Raji (cell line): Measurements from ENCODE around the gene ZNF335.

Source experiments
- POLR2A ChIP-seq: IDR thresholded peaks from 2 replicates; pipeline ENCODE4 v1.6.1; 2011; ENCODE audit warnings: low read depth, low read length, control low read depth; ENCODE audit not compliant: insufficient read depth

The ZNF335 gene

DNA sequence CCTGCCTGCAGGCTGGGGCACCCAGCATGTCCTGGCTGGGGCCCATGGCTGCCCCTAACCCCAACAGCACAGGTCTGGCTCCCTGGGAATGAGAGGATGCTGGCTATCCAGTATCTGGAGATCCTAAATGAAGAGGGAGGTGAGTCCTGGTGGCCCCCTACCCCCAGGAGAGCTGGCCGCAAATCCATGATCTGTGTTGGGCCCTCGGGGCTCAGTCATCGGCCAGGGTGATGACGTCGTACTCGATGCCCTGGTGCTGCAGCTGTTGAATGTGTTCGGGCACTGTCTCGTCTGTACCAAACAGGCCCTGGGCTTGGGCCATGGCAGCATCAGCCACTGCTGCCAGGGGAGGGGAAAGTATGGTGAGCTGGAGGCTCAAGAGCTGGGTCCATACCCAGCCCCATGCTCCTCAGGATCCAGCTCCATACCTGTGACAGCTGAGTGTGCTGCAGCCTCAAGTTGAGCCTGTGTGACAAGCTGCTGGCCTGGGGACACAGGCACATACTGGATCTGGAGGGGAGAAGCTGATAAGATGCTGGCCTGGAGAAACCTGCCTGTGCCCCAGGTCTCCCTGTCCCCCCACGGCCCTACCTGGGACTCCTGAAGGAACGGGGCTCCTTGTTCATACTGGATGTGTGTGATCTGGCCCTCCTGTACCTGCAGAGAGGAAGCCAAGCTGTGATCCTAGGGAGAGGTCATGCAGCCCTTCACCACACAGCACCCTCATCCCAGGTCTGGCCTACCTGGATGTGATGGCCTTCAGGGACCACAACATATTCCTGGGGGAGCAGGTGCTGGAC is 23.1 kb downstream of the ZNF335 start:
- TF ChIP-seq POLR2A: 0 out of 2 replicates have a peak, but pooled peaks have one; percentile 5

DNA sequence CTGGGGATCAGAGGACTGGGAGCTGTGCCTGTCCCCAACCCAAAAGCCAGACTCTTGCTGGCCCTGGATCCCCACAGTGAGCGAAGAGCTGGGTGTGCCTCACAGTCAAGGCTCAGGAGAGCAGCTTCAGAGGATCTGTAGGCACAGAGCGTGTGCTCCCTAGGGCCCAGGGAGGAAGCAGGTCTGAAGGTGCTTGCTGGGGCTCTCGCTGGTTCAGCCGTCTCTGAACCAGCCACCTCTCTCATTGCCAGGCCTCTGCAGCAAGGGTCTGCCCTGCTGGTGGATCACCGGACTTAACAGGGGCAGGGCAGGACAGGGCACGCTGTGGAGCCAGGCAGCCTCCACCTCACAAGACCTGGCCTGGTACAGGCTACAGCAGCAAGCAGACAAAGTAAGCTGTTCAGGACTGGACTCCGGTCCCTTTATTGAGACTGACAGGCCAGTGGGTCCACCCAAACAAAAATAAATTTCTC is 23.7 kb downstream of the ZNF335 start:
- TF ChIP-seq POLR2A: no peak; the same call in 1 of the 2 replicates

DNA sequence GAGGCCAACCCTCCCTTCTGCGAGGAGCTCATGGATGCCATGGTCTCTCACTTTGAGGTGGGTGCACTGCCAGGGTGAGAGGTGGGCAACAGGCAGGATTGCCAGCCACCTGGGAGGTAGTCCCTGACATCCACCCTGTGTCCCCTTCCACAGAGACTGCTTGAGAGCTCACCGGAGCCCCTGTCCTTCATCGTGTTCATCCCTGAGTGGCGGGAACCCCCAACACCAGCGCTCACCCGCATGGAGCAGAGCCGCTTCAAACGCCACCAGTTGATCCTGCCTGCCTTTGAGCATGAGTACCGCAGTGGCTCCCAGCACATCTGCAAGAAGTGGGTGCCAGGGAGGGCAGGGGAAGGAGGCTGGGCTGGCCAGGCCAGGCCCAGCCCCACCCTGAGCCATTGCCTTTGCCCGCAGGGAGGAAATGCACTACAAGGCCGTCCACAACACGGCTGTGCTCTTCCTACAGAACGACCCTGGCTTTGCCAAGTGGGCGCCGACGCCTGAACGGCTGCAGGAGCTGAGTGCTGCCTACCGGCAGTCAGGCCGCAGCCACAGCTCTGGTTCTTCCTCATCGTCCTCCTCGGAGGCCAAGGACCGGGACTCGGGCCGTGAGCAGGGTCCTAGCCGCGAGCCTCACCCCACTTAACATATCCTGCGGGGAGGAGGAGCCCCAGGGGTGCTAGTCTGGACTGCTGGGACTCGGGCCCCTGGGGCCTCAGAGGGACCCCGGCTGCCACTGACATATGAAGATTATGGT is 24.7 kb downstream of the ZNF335 start:
- TF ChIP-seq POLR2A: no peak

DNA sequence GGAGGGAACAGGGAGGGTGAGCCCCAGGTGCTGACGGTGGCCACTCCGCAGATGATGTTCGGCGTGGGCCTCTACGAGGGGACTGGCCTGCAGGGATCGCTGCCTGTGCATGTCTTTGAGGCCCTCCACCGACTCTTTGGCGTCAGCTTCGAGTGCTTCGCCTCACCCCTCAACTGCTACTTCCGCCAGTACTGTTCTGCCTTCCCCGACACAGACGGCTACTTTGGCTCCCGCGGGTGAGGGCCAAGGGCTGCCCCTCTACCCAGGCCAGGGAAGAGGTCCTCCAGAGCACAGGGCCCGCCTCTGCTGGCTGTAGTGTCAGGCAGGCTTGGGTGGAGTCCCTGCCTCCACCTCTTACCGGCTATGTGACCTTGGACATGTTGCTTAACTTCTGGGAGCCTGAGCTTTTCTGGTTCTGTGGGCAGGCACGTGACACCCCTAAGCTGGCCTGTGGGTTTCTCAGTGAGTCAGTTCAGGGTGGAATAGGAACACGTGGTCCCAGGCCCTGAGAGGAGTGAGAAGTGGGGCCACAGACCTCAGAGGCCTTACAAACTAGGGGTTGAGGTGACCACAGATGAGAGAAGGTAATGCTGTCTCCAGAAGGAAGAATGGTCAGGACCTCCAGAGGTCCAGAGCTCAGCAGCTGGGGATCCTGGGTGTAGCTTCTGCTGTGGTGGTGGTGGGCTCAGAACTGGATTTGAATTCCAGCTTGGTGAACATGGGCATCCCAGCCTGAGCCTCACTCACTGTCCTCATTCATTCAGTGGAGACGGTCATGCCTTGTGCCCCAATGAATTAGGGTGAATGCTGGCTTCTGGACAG is 25.6 kb downstream of the ZNF335 start:
- no peak for TF ChIP-seq POLR2A

DNA sequence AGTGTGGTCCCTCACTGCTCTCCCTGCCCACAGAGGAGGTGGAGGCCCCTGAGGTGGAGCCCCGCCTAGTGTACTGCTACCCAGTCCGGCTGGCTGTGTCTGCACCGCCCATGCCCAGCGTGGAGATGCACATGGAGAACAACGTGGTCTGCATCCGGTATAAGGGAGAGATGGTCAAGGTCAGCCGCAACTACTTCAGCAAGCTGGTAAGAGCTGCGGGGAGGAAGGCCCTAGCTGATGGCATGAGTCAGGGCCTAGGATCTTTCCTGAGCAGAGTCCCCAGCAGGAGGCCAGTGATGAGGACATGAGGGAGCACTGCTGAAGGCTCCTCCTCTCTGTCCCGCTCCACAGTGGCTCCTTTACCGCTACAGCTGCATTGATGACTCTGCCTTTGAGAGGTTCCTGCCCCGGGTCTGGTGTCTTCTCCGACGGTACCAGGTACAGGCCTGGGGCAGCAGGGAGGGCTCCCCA is 26.3 kb downstream of the ZNF335 start:
- TF ChIP-seq POLR2A: no peak

DNA sequence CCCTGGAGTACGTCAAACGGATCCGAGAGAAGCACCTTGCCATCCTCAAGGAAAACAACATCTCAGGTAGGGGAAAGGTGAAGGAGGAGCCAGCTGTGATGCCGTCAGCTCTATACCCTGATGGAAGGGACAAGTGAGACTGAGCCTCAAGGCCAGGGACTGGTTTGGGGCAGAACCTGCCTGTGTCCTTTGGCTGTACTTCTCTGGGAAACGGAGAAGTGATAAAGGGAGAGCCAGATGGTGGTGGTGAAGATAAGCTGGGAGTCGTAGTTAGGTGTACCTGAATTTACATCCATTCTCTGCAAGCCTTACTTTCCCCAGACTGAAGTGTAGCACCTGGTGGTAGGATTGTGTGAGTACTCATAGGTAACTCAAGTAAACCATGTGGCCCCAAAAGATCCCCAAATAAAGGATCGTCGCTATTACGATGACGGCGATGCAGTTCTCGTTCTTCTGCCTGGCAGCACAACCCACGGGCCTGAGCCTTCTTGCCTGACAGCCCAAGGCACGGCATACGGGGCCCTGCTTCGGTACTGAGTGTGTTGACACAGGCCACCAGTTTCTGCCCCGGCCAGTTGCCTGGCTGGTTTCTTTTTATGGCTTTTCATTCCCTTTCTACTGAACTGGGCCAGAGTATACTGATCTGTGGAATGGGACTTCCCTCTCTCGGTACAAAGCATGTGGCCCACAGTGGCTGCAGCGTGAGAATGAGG is 26.9 kb downstream of the ZNF335 start:
- TF ChIP-seq POLR2A: no peak

DNA sequence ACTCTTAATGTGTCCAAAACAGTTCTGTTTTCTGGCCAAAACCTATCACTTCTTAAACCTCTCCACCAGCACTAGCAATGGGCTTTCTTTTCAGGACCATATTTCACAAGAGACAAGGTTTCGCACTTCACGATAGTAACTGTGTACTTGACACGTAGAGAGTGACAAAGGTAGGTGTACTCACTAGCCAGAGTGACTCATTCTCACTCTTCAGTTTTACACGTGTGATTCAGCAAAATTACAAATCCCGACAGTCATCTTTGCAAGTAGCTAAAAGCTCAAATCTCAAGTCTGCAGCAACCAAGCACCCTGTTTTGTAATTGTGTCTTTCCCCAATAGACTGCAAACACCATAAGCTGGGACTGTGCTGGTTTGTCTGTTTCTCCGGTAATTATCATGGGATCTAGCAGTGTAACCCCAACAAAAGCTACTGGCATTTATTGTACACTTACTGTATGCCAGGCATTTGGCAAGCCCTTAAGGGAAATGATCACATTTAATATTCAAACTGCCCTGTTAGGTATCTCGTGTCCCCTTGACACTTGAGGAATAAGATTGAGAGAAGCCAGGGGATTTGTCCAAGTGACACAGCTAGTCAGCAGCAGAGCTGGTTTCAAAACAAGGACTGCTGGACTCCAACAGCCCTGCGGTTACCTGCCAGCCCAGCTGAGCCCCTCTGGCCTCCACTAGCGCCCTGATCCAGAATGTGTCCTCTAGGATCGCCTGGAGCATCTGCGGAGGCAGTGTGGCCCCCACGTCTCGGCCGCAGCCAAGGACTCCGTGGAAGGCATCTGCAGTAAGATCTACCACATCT is 27.6 kb downstream of the ZNF335 start:
- no peak for TF ChIP-seq POLR2A

DNA sequence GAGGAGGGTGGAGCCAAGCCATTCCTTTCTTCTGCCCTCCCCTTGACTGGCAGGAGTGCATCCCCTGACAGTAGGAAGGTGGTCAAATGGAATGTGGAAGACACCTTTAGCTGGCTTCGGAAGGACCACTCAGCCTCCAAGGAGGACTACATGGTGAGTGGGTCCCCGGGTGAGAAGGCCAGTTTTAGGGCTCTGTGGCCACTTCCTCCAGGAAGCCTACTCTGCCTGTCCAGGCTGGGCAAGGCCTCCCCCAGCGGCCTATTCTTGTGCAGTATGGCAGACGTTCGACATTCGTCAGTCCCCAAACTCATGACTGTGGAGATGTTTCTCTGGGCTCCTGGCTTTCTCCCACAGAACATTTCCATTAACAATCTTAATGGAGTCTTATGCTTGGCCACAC is 28.4 kb downstream of the ZNF335 start:
- TF ChIP-seq POLR2A: no peak

DNA sequence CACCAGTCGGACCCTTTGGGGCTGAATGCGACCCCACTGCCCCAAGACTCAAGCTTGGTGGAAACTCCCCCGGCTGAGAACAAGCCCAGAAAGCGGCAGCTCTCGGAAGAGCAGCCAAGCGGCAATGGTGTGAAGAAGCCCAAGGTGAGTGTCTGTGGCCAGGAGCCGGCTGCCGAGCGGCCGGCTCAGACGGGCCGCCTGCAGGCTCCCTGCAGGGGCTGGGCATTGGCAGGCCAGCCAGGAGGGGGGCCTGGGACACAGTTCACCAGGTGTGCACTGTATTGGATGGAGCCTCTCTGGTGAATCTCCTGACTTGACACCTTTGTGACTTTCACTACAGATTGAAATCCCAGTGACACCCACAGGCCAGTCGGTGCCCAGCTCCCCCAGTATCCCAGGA is 31.5 kb downstream of the ZNF335 start:
- no peak for TF ChIP-seq POLR2A

DNA sequence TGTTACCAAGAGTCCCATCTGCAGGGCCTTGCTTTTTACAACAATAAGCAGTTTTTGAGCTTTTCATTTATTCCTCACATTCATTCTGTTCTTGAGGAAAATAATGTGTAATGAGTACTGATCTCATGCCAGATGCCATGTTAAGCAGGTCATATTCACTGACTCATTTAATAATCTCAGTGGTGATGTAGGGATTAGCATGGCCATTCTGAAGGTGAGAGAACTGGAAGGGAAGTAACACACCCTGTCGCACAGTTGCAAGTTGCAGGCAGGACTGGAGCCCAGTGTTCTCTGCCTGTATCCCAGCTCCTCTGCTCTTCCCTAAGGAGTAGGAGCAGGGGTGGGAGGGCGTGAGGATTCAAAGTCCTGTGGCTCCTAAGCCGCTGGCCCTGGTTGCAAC is 31.9 kb downstream of the ZNF335 start:
- no peak for TF ChIP-seq POLR2A

DNA sequence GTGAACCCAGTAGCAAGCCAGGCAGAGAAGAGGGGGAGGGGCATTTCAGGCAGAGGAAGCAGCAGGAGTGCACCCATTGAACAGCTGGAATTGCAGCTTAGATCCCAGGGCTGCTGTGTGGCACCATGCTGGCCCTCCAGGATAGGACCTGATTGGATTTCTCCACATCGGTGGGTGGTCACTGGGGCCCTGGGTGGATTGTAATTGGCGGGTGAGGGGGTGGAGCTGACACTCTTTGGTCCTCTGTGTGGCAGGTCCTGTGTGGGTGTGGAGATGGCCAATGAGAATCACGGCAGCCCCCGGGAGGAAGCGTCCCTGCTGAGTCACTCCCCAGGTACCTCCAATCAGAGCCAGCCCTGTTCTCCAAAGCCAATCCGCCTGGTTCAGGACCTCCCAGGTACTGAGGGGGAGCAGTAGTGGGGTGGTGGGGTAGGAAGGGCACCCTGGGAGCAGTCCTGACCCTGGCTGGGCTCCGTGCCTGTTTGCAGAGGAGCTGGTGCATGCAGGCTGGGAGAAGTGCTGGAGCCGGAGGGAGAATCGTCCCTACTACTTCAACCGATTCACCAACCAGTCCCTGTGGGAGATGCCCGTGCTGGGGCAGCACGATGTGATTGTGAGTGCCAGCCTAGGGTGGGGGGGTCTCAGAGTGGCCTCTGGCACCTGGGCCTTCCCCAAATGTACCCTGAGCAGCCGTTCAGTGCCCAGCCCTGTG is 33.1 kb downstream of the ZNF335 start:
- TF ChIP-seq POLR2A: no peak

DNA sequence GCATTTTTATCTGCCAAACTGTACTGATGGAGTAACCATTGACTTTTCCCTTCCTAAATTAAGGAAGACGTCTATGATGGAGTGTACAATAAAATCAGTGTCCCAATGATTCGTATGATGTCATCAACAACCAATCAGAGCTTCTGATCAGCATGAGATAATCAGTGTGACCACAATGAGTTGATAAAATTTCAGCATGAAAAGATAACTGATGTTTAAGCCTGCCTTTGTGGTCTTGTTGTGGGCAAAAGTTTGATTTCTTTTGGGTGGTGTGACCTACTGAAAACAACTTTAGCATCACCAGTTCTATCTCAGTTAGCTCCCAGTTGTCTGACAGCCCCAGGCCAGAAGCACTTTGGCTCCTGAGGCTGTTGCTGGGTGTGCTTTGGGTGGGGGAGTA is 34.2 kb downstream of the ZNF335 start:
- TF ChIP-seq POLR2A: no peak

DNA sequence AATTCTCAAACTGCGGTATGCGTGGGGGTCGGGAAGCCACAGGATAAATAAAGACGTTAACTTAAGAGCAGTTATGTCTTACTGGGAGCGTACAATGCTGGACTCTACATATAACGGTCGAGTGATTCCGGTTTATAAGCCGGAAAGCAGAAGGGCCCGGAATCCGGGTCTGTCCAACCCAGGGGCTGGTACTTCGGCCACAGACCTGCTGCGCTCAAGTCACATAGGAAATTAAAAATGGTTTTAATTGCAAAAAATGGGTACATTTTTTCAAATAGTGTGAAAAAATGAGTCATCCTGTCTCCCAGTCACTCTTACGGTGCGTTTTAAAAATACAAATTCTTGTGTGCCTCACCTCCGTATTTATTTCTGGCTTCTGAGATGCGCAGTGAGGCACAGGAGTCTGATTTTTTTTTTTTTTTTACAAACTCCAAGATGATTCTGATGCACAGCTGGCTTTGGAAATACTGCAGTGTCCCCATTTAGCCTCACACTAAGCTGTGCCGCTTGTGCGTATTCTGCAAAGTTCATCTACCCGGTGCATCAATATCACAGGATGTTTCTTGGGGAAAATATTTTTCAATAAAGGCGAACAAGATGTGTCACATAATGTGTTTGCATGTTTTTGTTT is 36.5 kb downstream of the ZNF335 start:
- TF ChIP-seq POLR2A: 0 out of 2 replicates have a peak, but pooled peaks have one; percentile 4
